ENCODE data around the gene ZNF521.
A peak's percentile ranks its signal among the peaks of the same experiment; 100 is the strongest.

ZNF521 gene

GRCh38 chr18:25223899-25224886 is 127.8 kb downstream of the ZNF521 start:
- DNase-seq = no peak

DNA sequence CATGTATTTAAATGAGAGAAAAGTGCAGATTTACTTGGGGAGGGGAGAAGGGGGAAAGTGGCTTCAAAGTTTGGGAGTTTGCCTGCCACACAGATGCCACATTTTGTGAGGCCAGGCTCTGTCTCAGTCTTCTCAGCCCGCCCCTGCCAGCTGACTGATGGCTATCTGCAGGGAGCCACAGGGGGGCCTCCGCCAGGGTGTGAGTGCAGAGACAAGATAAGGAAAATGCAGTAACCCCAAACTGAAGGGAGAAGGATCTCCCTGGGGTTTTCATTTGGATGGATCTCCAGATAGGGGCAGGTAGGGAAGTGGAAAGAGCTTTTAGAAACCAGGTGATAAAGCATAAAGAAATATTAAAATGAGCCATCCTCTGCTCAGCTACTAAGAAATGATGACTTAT is 128.8 kb downstream of the ZNF521 start:
- peak; percentile 91 for DNase-seq

GRCh38 chr18:25222648-25223047 is 129.3 kb downstream of the ZNF521 start:
- no peak for DNase-seq

DNA sequence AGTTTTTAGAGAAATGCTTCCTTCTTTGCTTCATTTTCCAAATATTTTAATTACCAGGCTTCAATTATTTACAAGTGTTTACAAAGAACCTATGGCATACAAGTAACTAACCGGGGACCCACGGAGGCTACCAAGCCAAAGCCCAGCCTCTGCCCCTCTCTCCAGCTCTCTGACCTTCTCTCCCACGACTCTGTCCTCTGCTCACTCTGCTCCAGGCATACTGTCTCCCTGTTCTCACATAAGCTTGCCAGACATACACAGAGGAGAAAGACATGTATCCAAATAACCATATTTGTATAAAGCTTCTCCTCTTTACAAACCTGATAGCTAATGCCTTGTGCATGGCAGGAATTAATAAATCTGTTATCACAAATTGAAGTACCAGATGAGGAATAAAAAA is 141.3 kb downstream of the ZNF521 start:
- DNase-seq = no peak

- DNase-seq = no peak
These were observed 159.9 kb downstream of the ZNF521 start for GRCh38 chr18:25192065-25192464.

DNA sequence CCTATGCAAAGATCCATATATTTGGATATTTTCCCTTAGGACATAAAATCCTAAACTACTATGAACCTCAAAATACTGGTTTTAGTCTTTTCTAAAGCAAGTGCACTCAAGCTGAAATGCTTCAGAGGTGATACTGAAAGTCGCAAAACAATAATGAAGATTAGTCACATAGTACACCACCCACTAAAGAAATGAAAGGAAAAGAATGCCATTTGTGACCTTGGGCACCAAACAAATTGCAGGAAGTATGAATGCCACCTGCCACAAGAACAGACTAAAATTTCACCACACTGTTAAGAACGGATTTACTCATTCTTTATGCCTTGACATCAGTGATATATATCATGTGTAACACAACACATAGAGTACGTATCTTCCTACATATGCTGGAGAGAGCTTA is 161.5 kb downstream of the ZNF521 start:
- no peak for DNase-seq

DNA sequence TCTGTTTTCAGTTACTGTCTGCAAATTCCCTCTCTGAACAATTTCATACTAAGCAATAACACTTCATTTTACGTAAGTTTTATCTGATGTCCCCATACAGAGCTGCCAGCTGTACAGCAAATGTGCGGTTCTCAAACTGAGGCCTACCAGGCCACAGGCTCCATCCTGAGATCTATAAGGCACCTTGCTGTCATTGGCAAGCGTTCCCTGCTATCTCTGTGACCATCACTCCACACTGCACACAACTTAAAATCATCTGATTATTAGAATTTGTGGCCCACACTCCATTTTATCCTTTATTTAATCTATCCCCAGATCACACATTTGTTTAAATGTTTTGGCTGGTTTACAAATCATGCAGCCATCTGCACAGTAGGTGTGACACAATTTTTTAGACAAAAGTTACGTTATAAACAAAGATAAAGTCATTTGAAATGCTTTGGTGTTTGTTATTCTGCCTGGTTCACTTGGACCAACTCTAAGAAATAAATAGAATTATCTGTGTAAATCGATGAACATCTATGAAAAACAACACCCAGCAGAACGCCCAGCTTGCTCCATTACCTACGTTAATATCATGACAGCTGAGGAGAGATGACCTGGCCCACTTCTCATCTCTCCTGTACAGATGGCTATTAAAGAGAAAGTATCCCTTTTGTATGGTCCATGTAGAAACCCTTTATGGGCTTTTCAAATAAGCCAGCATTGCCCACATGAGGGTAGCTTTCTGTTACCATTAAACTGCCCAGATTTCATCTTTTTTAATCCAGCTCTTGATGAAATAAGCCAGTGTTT is 162.4 kb downstream of the ZNF521 start:
- DNase-seq = no peak

- no peak for DNase-seq
These were observed 164.3 kb downstream of the ZNF521 start for GRCh38 chr18:25187521-25188192.

GRCh38 chr18:25186871-25187270 is 165.1 kb downstream of the ZNF521 start:
- no peak for DNase-seq

- DNase-seq = no peak
These were observed 170.0 kb downstream of the ZNF521 start for GRCh38 chr18:25181993-25182392.

GRCh38 chr18:25181581-25181980 is 170.4 kb downstream of the ZNF521 start:
- no peak for DNase-seq

- DNase-seq = peak; percentile 39
These were observed 170.9 kb downstream of the ZNF521 start for GRCh38 chr18:25180973-25181548.

- no peak for DNase-seq
These were observed 174.3 kb downstream of the ZNF521 start for GRCh38 chr18:25177631-25178030.

DNA sequence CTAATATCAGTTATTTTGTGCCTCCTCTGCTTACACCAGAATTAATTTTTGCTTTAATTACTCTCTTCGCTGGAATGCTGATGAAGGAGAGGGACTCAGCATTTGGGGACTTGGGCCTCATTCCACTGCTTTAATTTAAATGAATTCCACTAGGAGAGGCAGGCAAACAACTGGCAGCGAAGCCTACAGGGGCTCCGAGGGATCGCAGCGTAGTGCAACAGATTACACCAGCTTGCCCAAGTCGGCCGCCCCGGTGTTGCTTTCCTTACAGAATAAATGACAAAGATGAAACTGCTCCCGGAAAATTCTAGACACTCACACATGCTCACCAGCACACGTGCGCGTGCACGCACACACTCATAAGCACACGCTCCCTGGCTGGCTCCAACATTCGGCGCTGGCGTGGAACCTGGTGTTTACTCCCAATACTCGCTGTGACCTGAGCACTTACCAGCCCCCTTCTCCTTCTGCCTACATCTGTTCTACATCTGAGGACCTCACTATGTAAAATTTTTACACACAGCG is 175.4 kb downstream of the ZNF521 start:
- DNase-seq = no peak

DNA sequence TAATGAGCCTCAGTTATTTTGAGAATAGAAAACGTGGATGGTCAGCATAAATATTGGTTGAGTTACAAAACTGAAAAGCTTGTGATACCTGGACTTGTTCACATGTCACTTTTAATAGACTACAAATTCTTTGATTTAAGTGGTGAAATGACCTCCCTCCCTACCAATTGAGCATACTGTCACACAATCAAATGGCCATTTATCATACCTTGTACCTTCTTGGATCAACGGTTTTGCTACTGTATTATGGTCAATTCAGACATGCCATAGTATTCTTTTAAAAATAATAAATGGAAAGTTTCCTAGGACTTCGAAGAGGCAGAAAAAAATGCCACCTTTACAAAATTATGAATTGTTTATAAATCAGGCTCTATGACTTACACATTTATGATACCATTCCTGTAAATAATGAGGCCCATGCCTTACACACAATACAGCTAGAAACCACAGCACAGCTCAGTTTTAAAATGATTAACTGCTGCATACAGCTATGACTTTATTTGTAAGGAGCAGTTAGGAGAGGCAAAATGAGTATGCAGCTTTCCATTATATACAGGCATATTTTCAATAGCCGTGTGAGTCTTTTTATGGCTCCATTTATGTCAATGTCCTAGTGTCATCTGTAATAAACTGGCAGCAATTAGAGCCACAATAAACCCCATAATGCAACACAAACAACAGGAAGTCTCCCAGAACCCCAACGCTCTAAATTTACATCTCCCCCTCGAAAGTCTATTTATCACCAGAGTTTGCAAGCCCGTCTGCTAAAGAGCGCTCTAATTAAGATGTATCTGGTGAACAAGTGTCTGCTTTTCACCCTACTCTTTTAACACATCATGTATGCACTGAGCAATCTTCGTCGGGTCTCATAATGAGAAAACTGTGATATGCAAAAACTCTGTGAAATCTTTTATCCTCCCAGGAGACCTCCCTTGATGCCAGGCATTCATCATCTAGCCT is 176.1 kb downstream of the ZNF521 start:
- no peak for DNase-seq

GRCh38 chr18:25174324-25174723 is 177.6 kb downstream of the ZNF521 start:
- no peak for DNase-seq

GRCh38 chr18:25171334-25171733 is 180.6 kb downstream of the ZNF521 start:
- DNase-seq = no peak

DNA sequence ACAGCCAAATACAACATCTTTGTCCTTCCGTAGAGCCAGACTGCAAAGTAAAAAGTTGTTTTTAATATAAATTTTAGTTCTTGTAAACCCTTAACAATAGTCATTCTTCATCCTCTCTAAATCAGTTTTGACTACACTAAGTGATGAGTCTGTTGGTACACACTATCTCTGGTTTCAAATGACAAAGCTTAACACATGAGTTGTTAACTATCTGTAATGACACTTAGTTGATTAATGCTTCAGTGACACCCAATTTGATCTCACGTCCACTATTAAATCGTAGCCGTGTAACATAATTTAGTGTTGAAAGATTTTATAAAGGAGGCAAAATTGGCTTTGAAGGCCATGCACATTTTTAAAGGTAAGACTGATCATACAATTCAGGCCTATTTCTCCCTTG is 181.6 kb downstream of the ZNF521 start:
- DNase-seq = no peak

- DNase-seq = no peak
These were observed 182.3 kb downstream of the ZNF521 start for GRCh38 chr18:25169701-25170100.

GRCh38 chr18:25167612-25168410 is 184.2 kb downstream of the ZNF521 start:
- DNase-seq = no peak

DNA sequence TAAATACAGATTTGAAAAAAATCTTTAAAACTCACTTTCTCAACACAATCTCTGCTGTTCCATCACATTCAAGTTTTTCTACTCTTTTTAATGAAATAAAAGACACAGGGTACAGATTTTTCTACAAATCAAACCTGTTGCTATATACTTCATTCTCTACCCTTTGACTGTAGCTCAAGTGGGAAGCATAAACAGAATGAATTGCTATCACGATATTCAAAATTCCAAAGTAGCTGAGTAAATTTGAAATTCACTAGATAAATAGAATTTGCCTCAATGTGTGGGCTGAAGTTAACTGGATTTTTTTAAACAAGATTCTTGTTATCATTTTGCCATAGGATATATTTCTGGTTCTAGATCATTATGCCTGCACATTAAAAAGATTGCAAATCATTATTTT is 185.9 kb downstream of the ZNF521 start:
- DNase-seq = no peak
